Large intestine (tissue), 3 donors: Measurements from ENCODE around the gene LRRC52. TPM values are rescaled to one million over a fixed set of nuclear protein-coding genes. Genes with fewer than 3 reads are reported as not detected.

ENCODE experiments used
- DNase-seq, 2 donors: peaks; one replicate each; pipeline versions ENCODE4 v3.0.0 to v3.0.0-alpha.2; 2013
- H3K27ac ChIP-seq: one replicate; pipeline ENCODE4 v1.5.1; 2013; ENCODE audit warnings: low read length
- H3K27me3 ChIP-seq: 2 replicates; pipeline ENCODE4 v1.6.1; 2013; ENCODE audit warnings: low read length; ENCODE audit not compliant: control insufficient read depth, insufficient read depth
- H3K36me3 ChIP-seq: 2 replicates; pipeline ENCODE4 v1.6.1; 2013; ENCODE audit warnings: low read length; ENCODE audit not compliant: control insufficient read depth, insufficient read depth
- H3K4me1 ChIP-seq: one replicate; pipeline ENCODE4 v1.6.1; 2013; ENCODE audit warnings: low read length; ENCODE audit not compliant: control insufficient read depth, insufficient read depth
- H3K4me3 ChIP-seq: one replicate; pipeline ENCODE4 v1.5.1; 2013; ENCODE audit warnings: low read length
- H3K9me3 ChIP-seq: one replicate; pipeline ENCODE4 v1.6.1; 2013; ENCODE audit warnings: mild to moderate bottlenecking, low read depth, low read length, moderate library complexity; ENCODE audit not compliant: control insufficient read depth
- whole genome bisulfite sequencing: methylation state at CpG from one replicate; pipeline ENCODE4 v1.1.5; 2013; ENCODE audit warnings: low lambda C conversion rate; ENCODE audit not compliant: insufficient coverage; 5-methylcytosine and 5-hydroxymethylcytosine counted together
- polyA plus RNA-seq: library from polyadenylated mRNA; unstranded; fragments of 120-200 nt; gene quantifications from one replicate; pipeline ENCODE4 v1.2.1, GENCODE V29; 2013

Gene LRRC52
- polyA plus RNA-seq, 1 donor: not detected

GRCh38 chr1:165562571-165562970 lies 18.8 kb downstream of the LRRC52 start:
- Histone ChIP-seq H3K36me3 (no peaks in the 10 kb centered on the region), H3K4me1 (no peaks in the 10 kb centered on the region), H3K9me3 (no peaks in the 10 kb centered on the region), H3K27ac (no peak overlapping the region), H3K4me3 (no peak overlapping the region), H3K27me3 (peaks cover 10% of the 10 kb centered on the region)
- no peak for DNase-seq
- WGBS: 83% methylated on average over 1 of the region's 7 CpGs

GRCh38 chr1:165563551-165563950 lies 19.8 kb downstream of the LRRC52 start:
- H3K36me3 ChIP-seq: no peaks in the 10 kb centered on the region
- no peak overlapping the region for H3K27ac ChIP-seq
- no peaks in the 10 kb centered on the region for H3K4me1 ChIP-seq
- peaks cover 10% of the 10 kb centered on the region for H3K27me3 ChIP-seq
- no CpG with 5 or more reads among the region's 15 CpGs for WGBS
- no peaks in the 10 kb centered on the region for H3K9me3 ChIP-seq
- DNase-seq: no peak
- no peak overlapping the region for H3K4me3 ChIP-seq

GRCh38 chr1:165564561-165564960 lies 20.8 kb downstream of the LRRC52 start:
- no peaks in the 10 kb centered on the region for H3K4me1 ChIP-seq
- no peaks in the 10 kb centered on the region for H3K36me3 ChIP-seq
- H3K4me3 ChIP-seq: no peak overlapping the region
- no peaks in the 10 kb centered on the region for H3K9me3 ChIP-seq
- WGBS: no CpG with 5 or more reads among the region's 4 CpGs
- no peak overlapping the region for H3K27ac ChIP-seq
- no peak for DNase-seq
- peaks cover 10% of the 10 kb centered on the region for H3K27me3 ChIP-seq

GRCh38 chr1:165565751-165566490 lies 22.1 kb downstream of the LRRC52 start:
- peaks cover 7% of the 10 kb centered on the region for H3K27me3 ChIP-seq
- no peaks in the 10 kb centered on the region for H3K36me3 ChIP-seq
- H3K4me3 ChIP-seq: no peak overlapping the region
- no peaks in the 10 kb centered on the region for H3K4me1 ChIP-seq
- H3K27ac ChIP-seq: no peak overlapping the region
- H3K9me3 ChIP-seq: no peaks in the 10 kb centered on the region
- WGBS: 80% methylated on average over 1 of the region's 4 CpGs
- DNase-seq: no peak

- Histone ChIP-seq H3K36me3 (no peaks in the 10 kb centered on the region), H3K4me3 (no peak overlapping the region), H3K4me1 (no peaks in the 10 kb centered on the region), H3K9me3 (no peaks in the 10 kb centered on the region), H3K27ac (no peak overlapping the region), H3K27me3 (peaks cover 7% of the 10 kb centered on the region)
- no CpG with 5 or more reads among the region's 3 CpGs for WGBS
- DNase-seq: no peak
These were observed 26.3 kb downstream of the LRRC52 start for GRCh38 chr1:165570078-165570477.

GRCh38 chr1:165573787-165574186 lies 30.0 kb downstream of the LRRC52 start:
- no peak for DNase-seq
- WGBS: 100% methylated on average over 1 of the region's 1 CpG
- H3K36me3 ChIP-seq: no peaks in the 10 kb centered on the region
- no peak overlapping the region for H3K4me3 ChIP-seq
- H3K27me3 ChIP-seq: peaks cover 9% of the 10 kb centered on the region
- no peaks in the 10 kb centered on the region for H3K9me3 ChIP-seq
- H3K27ac ChIP-seq: no peak overlapping the region
- no peaks in the 10 kb centered on the region for H3K4me1 ChIP-seq

- H3K36me3 ChIP-seq: no peaks in the 10 kb centered on the region
- H3K27me3 ChIP-seq: peaks cover 9% of the 10 kb centered on the region
- no peak overlapping the region for H3K27ac ChIP-seq
- no peaks in the 10 kb centered on the region for H3K4me1 ChIP-seq
- no peak overlapping the region for H3K4me3 ChIP-seq
- DNase-seq: no peak
- H3K9me3 ChIP-seq: no peaks in the 10 kb centered on the region
These were observed 30.5 kb downstream of the LRRC52 start for GRCh38 chr1:165574295-165574694.

- H3K27ac ChIP-seq: no peak overlapping the region
- DNase-seq: no peak
- H3K4me1 ChIP-seq: no peaks in the 10 kb centered on the region
- peaks cover 7% of the 10 kb centered on the region for H3K27me3 ChIP-seq
- no peaks in the 10 kb centered on the region for H3K36me3 ChIP-seq
- H3K9me3 ChIP-seq: no peaks in the 10 kb centered on the region
- no CpG with 5 or more reads among the region's 4 CpGs for WGBS
- no peak overlapping the region for H3K4me3 ChIP-seq
These were observed 31.8 kb downstream of the LRRC52 start for GRCh38 chr1:165575468-165576099.

GRCh38 chr1:165576536-165576935 lies 32.7 kb downstream of the LRRC52 start:
- H3K27ac ChIP-seq: no peak overlapping the region
- H3K36me3 ChIP-seq: no peaks in the 10 kb centered on the region
- no peaks in the 10 kb centered on the region for H3K4me1 ChIP-seq
- H3K9me3 ChIP-seq: no peaks in the 10 kb centered on the region
- WGBS: 100% methylated on average over 1 of the region's 2 CpGs
- H3K27me3 ChIP-seq: peaks cover 5% of the 10 kb centered on the region
- DNase-seq: no peak
- H3K4me3 ChIP-seq: no peak overlapping the region

GRCh38 chr1:165577707-165578106 lies 33.9 kb downstream of the LRRC52 start:
- Histone ChIP-seq H3K36me3 (no peaks in the 10 kb centered on the region), H3K4me3 (no peak overlapping the region), H3K9me3 (no peaks in the 10 kb centered on the region), H3K4me1 (no peaks in the 10 kb centered on the region), H3K27me3 (peaks cover 5% of the 10 kb centered on the region), H3K27ac (no peak overlapping the region)
- no peak for DNase-seq
- WGBS: no CpG with 5 or more reads among the region's 3 CpGs
